HEK293T (cell line): Measurements from ENCODE around the gene RNF8.

Experiments used
- CTCF ChIA-PET: fragments of 350-600 bp; formaldehyde crosslinking; extraction: SDS; loops from one replicate; lab custom pipeline; 2021; ENCODE audit warnings: antibody characterized with exemption, inconsistent platforms; lab: Yijun Ruan, JAX
- POLR2A ChIA-PET: fragments of 350-600 bp; formaldehyde crosslinking; extraction: SDS; loops from one replicate; lab custom pipeline; 2020; ENCODE audit warnings: antibody characterized with exemption, inconsistent platforms; lab: Yijun Ruan, JAX
- DNase-seq: peaks from one replicate; pipeline ENCODE4 v3.0.0; 2012; ENCODE audit warnings: mixed read lengths; ENCODE audit errors: extremely low spot score
- ARNT ChIP-seq: fragments of 450-650 bp; IDR thresholded peaks from 2 replicates; pipeline ENCODE4 v1.6.1; 2017; ENCODE audit warnings: mild to moderate bottlenecking
- BHLHE40 ChIP-seq: fragments of 450-650 bp; IDR thresholded peaks from 2 replicates; pipeline ENCODE4 v1.6.1; 2016; ENCODE audit warnings: mild to moderate bottlenecking, moderate library complexity, borderline replicate concordance
- CTBP1 ChIP-seq: fragments of 450-650 bp; IDR thresholded peaks from 2 replicates; pipeline ENCODE4 v1.6.1; 2016; ENCODE audit warnings: borderline replicate concordance
- ELF4 ChIP-seq: fragments of 450-650 bp; IDR thresholded peaks from 2 replicates; pipeline ENCODE4 v1.6.1; 2017; ENCODE audit warnings: antibody characterized with exemption
- FOXA1 ChIP-seq: fragments of 450-650 bp; IDR thresholded peaks from 2 replicates; pipeline ENCODE4 v1.6.1; 2016; ENCODE audit warnings: mild to moderate bottlenecking
- FOXK2 ChIP-seq: fragments of 450-650 bp; IDR thresholded peaks from 2 replicates; pipeline ENCODE4 v1.6.1; 2016; ENCODE audit warnings: mild to moderate bottlenecking
- FOXM1 ChIP-seq: fragments of 450-650 bp; IDR thresholded peaks from 2 replicates; pipeline ENCODE4 v1.6.1; 2017; ENCODE audit warnings: mild to moderate bottlenecking, borderline replicate concordance
- HDGF ChIP-seq: fragments of 450-650 bp; IDR thresholded peaks from 2 replicates; pipeline ENCODE4 v1.6.1; 2017; ENCODE audit warnings: antibody characterized with exemption, borderline replicate concordance
- L3MBTL2 ChIP-seq: fragments of 450-650 bp; conservative IDR thresholded peaks from 2 replicates; pipeline ENCODE4 v1.6.1; 2016; ENCODE audit warnings: mild to moderate bottlenecking
- LEF1 ChIP-seq: fragments of 450-650 bp; IDR thresholded peaks from 2 replicates; pipeline ENCODE4 v1.6.1; 2017; ENCODE audit warnings: mild to moderate bottlenecking, borderline replicate concordance
- NFRKB ChIP-seq: fragments of 450-650 bp; IDR thresholded peaks from 2 replicates; pipeline ENCODE4 v1.6.1; 2016; ENCODE audit warnings: mild to moderate bottlenecking, moderate library complexity
- PKNOX1 ChIP-seq: fragments of 450-650 bp; IDR thresholded peaks from 2 replicates; pipeline ENCODE4 v1.6.1; 2016
- SP1 ChIP-seq: fragments of 450-650 bp; IDR thresholded peaks from 2 replicates; pipeline ENCODE4 v1.6.1; 2017
- SUZ12 ChIP-seq: fragments of 450-650 bp; IDR thresholded peaks from 2 replicates; pipeline ENCODE4 v1.6.1; 2016; ENCODE audit warnings: mild to moderate bottlenecking
- TARDBP ChIP-seq: fragments of 450-650 bp; IDR thresholded peaks from 2 replicates; pipeline ENCODE4 v1.6.1; 2016
- ZNF384 ChIP-seq: fragments of 450-650 bp; IDR thresholded peaks from 2 replicates; pipeline ENCODE4 v1.6.1; 2016

RNF8 gene

GRCh38 chr6:37315157-37315515 is 38.6 kb upstream of the RNF8 start:
- no peak for DNase-seq
- no peak for TF ChIP-seq LEF1
- no peak for TF ChIP-seq BHLHE40
- TF ChIP-seq FOXA1, result no peak
- TF ChIP-seq CTBP1, result no peak
- no peak for TF ChIP-seq FOXK2
- no peak for TF ChIP-seq ZNF384
- no peak for TF ChIP-seq L3MBTL2
- no peak for TF ChIP-seq ARNT
- TF ChIP-seq FOXM1, result no peak
- TF ChIP-seq SP1, result no peak
- TF ChIP-seq TARDBP, result no peak
- no peak for TF ChIP-seq HDGF
- ChIA-PET CTCF (interaction anchor here (1.0 to 2.7 kb wide), 3 partner anchors 10 to 18 kb away, joined by 3 to 7 read pairs (median 3); no protein-coding TSS in a partner anchor), POLR2A (interaction anchor here (1.1 kb wide), 1 partner anchor 39 kb away, joined by 3 read pairs; the partner anchor contains the start of gene RNF8)

- TF ChIP-seq ELF4 (no peak), ARNT (no peak), SP1 (no peak), NFRKB (no peak), L3MBTL2 (no peak), BHLHE40 (no peak), FOXA1 (no peak), LEF1 (no peak)
- DNase-seq, result no peak
- ChIA-PET CTCF (interaction anchor here (2.7 kb wide), 1 partner anchor 9 kb away, joined by 7 read pairs; no protein-coding TSS in a partner anchor), POLR2A (no interaction called here)
Measured at GRCh38 chr6:37316071-37316470, 37.7 kb upstream of the RNF8 start.

- DNase-seq, result no peak
- POLR2A ChIA-PET, result no interaction called here
- CTCF ChIA-PET, result no interaction called here
- TF ChIP-seq FOXK2 (no peak), LEF1 (no peak), BHLHE40 (no peak), ZNF384 (no peak), HDGF (no peak), FOXM1 (no peak), FOXA1 (no peak), SP1 (no peak), ELF4 (no peak), CTBP1 (no peak), SUZ12 (no peak), L3MBTL2 (no peak), ARNT (no peak), PKNOX1 (no peak)
Measured at GRCh38 chr6:37317312-37318038, 36.3 kb upstream of the RNF8 start.

- ChIA-PET CTCF (no interaction called here), POLR2A (no interaction called here)
- TF ChIP-seq ZNF384 (no peak), NFRKB (no peak), ARNT (no peak)
- DNase-seq, result no peak
Measured at GRCh38 chr6:37319156-37319555, 34.6 kb upstream of the RNF8 start.

- ChIA-PET CTCF (interaction anchor here (0.6 kb wide), 1 partner anchor 158 kb away, joined by 3 read pairs; no protein-coding TSS in a partner anchor), POLR2A (no interaction called here)
- DNase-seq, result no peak
- TF ChIP-seq SUZ12, result no peak
- TF ChIP-seq NFRKB, result no peak
- no peak for TF ChIP-seq SP1
- TF ChIP-seq ARNT, result no peak
- no peak for TF ChIP-seq PKNOX1
- no peak for TF ChIP-seq FOXK2
- TF ChIP-seq TARDBP, result no peak
- no peak for TF ChIP-seq L3MBTL2
- TF ChIP-seq ZNF384, result no peak
Measured at GRCh38 chr6:37319856-37320480, 33.8 kb upstream of the RNF8 start.

- POLR2A ChIA-PET, result no interaction called here
- CTCF ChIA-PET, result interaction anchor here (0.6 kb wide), 1 partner anchor 158 kb away, joined by 3 read pairs; no protein-coding TSS in a partner anchor
- TF ChIP-seq FOXA1 (no peak), PKNOX1 (no peak), LEF1 (no peak), NFRKB (no peak)
- DNase-seq, result no peak
Measured at GRCh38 chr6:37320646-37321045, 33.1 kb upstream of the RNF8 start.
